Activated T-helper 9 cell treated with anti-CD3 and anti-CD28 coated beads, Interleukin-2, amount 50 U/mL, for 16 hours (primary cell): ENCODE data around the gene ADGRB2.

Experiments
- DNase-seq: peaks from one replicate; pipeline ENCODE4 v3.0.0-alpha.2; 2020; ENCODE audit warnings: low read depth

Gene ADGRB2

DNA sequence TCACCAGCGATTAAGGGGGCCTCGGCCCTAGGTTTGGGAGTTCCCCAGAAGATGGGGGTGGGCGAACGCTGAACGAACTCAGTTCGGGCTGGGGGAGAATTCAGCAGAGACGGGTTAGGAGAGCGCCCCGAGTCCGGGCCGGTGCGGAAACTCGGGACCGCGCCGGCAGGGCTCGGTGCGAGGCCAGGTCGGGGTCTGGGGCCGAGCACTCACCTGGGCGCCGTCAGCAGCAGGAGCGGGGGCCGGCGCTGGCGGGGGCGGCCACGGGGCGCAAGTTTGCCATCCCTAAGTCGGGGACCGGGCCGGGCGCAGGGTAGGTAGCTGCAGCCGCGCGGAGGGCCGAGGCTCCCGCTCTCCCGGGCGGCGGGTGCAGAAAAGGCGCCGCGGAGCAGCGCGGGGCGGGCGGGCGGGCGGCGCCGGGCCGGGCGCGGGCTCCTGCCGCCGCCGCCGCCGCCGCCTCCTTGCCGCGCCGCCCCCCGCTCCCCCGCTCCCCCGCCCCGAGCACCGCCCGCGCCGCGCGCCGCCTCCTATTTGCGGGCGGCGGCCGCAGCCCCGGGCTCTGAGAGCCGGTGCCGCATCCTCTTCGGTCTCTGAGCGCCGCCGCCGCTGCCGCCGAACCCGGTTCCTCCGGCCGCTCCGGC is 349 bp downstream of the ADGRB2 start:
- no peak for DNase-seq

DNA sequence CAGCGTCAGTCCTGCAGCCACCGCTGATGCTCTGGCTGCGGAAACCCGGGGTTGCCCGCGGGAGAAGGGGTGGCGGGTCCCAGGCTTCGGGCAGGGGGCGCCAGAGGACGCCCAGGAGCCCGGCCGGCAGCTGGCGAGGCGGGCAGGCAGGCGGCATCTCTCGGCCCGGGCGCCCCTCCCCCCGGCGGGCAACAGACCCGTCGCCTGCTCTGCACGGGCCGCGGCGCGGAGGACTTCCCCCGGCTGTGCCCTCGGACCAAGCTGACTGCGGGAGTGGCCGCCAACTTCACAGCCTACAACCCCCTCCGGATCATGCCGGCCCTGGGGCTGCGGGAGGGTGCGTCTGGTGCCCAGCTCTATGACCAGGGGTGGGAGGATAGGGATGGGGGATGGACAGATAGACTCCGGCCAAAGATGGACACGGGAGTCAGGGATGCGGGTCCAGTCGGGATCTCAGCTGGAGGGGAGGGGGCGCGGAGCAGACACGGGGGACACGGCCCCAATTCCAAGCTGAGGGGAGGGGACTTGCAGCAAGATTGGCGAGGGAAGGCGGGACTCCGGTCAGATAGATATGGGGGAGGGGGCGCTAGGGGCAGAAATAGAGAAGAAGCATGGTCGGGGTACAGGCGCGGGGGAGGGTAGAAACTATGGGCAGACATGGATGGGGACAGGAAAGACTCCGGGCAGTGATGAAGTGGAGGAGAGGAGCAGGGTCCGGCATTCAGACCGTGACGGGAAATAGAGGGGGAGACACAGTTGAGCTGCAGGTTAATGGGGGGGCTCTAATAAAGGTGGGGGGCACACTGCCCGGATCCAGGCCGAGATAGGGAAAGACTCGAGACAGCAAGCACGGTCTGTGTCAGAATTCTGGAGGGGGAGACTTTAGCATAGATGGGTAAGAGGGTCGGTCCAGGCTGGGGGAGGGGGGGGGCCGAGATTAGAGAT is 1.1 kb downstream of the ADGRB2 start:
- peak; percentile 56 for DNase-seq

DNA sequence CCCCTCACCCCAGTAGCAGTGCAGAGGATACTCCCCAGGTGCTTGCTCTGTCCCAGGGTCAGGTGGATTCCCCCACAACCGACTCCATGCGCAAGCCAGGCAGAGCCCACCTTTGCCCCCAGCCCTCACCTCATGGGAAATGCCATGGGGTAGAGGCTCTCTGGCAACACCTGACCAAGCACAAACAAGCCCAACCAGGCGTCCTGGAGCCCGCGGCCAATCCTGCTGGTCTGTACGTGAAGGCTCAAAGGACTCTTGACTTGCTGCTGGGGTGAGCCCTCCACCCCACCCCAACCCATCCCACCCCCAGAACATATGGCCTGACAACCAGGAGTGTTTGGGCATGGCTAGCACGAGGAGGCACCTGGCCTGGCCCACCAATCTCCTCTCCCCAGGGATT is 1.8 kb downstream of the ADGRB2 start:
- DNase-seq, result no peak

DNA sequence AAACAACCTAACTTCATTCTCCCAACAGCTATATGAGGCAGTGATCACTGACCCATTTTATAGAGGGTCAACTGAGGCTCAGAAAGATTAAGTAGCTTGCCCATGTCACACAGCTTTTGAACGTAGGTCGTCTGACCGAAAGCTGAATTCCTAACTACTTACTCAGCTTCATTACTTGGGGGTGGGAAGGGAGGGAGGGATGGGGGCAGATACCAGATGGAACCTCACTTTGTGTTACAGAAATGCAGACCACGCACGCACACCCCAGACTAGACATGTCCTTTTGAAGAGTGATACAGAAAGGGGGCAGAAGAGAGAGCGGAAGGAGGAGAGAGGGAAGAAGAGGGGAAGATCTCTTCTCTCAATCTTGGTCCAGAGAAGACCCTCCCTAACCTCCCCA is 2.3 kb downstream of the ADGRB2 start:
- no peak for DNase-seq

DNA sequence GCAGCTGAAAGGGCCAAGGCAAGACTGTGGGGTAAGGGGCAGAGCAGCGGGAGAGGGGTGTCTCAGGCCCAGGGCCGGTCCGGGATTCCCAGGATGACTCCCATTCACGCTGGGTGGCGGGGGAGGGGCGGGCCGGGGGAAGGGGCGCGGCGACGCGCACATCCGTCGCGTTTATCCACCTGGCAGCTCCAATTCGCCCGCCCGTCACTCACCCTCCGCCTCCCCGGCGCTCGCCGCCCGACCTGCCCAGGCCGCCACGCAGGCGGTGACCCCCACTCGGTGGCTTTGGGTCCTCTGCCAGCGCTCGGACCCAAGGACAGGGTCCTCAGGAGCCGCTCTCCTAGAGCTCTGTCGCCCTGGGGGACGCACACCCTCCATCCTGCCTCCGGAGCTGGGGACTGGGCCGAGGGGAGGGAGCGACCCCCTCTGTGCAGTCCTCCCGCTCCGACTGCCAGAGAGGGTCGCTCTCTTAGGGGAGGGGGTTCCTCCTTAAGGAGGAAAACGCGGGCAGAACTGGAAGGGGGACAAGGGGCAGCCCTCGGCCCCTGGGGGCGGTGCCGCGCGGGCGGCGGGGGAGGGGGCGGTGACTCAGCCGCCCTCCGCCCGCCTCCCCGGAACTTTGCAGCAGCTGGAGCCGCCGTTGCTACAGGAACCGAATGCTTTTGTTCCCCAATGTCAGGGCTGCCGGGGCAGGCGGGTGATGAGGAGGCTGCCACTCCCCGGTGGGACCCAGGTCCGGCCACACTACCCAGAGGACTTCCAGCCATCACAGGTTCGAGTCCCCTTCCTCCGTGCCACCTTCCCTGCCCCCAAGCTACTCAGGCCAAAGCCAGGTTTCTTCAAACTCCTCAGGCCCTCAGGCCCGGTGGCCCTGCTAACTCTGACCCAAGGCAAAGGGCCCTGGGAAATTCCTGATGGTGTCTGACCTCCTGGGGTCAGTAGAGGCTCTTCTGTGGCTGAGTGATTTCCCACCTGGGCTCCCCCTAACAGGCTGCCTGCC is 3.4 kb downstream of the ADGRB2 start:
- peak; percentile 51 for DNase-seq

DNA sequence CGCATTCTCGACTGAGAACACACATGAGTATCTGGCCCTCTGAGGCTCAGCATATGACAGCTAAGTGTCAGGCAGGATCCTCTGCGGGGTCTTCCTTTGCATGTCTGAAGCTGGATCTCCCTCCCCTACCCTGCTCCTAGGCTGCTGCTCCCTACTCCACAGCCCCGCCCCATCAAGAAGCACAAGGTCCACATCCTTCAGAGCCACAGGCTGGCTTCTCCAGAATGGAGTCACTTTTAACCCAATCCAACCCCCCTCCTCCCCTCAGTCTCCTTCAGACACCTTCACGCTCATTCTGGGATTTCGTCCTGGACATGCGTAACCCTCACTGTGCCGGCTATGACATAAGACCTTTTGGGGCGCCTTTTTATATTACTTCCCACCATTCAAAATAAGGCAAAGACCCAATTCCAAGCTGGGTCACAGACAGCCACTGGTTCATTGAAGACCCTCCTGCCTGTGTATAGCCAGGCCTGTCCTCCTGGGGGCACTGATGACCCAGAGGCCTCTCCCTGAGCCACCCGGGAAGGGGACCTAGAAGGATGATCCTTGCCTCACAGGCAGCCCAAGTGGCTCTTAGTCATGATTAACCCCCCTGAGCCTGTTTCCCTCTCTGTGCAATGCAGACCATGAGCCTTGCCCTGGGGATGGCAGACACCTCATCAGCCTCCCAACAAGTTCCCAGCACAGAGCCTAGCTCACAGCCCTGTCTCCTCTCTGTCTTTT is 4.7 kb downstream of the ADGRB2 start:
- DNase-seq, result no peak

DNA sequence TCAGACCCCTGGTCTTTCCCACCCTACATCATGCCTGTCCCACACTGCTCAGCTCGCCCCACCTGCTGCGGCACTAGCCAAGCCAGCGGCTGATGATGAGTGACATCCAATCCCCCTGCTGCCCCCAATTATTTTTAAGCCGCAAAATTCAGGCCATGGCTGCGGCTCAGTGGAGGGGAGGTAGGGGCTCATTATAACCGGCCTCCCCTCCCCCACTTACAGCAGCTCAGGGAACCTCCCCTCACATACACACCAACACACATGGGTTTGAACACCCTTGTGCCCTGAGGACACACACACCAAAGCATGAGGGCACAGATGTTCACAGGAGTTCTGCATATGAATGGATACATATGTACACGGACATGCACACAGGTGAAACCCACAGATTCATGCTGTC is 5.3 kb downstream of the ADGRB2 start:
- no peak for DNase-seq

DNA sequence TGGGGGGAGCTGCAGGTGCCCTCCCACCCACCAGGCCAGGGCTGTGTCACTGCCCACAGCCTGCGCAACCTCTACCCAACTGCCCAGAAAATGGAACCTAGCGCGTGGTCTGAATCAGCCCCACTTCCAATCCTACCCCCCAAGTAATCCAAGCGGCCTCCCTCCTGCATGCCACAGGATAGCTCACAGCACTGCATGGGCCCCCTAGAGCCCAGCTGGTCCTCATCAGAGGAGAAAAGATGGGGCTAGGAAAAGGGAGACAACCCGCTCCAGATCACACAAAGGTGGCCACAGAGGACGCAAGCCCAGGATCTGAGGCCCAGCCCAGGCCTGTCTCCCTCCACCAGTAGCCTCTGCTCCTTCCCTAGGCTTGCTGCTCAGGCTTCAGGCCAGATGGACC is 6.2 kb downstream of the ADGRB2 start:
- DNase-seq, result no peak

DNA sequence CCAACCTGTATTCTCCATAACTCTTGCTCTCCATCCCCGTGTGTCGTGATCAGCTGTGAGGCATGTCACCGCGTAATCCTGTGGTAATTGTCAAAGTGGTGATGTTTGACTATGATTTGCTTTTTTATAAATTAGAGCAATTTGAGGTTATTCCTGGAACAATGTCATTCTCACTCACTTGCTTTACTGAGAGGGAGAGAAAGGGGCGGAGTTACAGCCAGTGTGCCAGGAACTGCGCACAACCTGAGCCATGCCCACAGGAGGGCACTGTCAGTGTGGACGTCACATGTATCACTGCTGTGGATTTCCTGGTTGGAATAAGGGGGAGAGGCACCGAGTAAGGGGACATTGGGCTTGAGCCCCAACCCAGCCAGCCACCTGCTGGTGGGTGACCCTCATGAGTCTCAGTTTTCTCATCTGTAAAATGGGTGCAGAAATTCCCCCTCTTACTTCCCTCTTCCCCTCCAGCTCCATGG is 6.9 kb downstream of the ADGRB2 start:
- DNase-seq, result no peak

DNA sequence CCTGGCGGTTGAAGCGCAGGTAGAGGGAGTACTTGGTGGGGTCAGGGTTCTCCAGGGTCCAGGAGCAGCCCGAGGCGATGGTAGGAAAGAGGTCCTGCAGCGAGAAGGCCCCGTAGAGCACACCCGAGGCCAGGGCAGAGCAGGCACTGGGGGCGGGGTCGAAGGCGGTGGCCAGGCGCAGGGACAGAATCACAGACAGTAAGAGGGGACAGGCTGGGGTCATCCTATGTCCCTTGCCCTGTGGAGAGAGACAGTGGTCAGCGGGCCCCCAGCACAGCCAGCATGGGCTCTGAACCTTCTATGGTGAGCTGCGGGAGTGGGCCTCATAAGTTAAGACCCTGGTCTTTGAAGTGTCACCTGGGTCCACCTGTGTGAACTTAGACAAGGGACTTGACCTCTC is 7.6 kb downstream of the ADGRB2 start:
- no peak for DNase-seq

DNA sequence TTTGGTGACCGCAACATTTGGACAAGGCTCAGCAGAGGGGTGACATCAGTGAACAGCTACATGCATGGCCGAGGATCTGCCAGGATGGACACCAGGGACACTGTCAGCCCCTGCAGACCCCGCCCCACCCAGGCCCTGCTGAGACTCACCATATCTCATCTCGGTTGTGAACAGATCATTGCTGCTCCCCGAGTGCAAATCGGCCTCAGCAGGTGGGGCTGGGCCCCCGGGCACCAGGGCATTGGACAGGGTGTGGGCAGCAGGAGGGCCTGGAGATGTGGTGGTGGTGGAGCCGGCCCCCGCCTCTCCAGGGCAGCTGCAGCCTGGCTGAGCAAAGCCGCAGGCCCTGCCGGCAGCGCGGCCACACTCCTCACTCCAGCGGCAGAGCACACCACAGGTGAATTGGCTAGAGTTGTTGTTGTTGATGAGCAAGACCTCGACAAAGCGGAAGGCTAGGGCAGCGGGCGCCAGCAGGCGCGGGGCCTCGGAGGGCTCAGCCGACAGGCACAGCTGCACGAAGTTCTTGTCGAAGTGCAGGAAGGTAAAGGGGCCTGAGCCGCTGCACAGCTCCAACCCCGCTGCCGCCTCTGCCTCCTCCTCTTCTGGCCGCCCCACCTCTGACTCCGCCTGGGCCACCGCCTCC is 8.2 kb downstream of the ADGRB2 start:
- DNase-seq, result no peak

DNA sequence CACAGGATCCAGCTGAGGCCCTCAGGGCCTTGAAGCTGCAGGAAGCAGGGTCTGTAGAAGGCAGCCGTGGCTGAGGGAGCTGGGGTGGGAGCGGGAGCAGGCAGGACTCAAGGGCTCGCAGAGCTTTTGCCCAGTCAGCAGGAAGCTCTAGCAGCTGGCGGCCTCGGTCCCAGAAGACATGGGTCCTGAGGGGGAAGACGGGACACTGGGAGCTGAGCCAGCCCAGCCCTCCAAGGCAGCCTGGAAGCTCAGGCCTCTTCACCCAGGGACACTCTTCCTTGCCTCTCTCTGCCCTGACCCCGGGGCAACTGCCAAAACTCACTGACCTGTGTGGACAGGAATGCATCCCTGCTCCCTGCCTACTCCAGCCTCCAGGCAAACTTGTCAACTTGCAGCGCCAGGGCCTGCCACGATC is 8.9 kb downstream of the ADGRB2 start:
- DNase-seq, result no peak

DNA sequence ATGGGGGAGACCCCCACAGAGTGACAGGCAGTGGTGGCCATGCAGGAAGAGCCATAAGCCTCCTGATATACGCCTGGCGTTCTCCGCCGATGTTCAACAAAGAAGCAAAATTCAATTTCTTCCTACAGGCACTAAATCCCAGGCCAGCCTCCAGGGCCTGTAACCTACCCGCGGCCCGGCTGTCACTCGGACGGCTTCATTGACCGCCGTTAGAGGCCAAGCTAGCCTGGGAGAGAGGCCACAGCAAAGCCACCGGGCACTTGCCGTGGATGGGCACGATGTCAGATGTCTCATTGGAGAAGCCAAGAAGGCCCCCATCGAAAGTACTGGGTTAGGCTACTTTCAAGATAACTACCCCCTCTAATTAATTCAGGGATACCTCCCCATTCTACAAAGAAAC is 9.7 kb downstream of the ADGRB2 start:
- no peak for DNase-seq

DNA sequence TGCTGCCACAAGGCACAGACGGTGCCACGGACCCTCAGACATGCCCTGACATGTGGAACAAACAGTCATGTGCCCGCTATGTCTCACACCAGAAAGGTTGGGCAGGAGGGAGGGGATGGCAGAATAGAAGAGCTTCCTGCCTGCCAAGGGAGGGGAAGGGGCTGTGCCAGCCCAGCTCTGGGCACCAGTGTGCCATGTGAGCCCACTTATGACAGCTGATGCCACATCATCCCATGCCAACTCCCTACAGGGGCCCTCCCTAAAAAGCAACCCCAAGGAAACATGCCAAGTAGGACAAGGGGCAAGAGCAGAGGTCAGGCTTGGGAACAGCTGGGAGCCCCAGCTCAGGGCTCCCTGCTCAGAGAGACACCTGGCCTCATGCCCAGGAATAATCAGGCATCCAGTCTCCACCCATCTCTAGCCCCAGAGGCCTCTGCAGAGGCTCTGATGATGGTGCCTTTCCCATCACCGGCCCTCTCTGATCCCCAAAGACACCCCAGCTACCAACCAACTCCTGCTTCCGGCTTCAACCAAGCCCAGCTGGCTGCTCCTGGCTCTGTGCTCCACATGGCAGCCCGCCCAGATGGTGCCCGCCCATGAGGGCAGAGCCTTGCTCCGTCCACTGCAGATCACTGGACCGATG is 10.3 kb downstream of the ADGRB2 start:
- no peak for DNase-seq

DNA sequence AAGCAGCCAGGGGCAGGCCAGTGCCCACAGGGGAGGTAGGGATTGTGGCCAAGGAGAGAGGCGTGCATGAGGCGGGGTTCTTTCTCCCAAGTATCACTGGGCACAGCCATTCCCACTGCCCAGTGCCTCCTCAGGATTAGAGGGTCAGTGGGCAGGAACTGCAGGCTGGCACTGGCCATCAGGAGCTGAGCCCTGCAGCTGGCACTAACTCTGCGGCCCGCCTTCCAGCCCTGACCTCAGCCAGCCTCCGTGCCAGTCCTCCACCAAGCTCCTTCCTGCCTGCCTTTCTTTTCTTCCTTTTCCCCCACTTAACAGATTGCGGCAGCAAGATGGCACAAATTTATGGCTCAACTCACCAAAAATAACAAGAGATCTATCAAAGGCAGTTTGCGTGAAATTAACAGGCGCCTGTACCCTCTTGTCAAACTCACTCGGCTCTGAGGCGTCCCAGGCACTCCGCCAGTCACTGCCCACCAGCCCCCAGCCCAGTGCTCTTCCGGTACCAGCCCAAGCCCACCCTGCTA is 11.1 kb downstream of the ADGRB2 start:
- no peak for DNase-seq

DNA sequence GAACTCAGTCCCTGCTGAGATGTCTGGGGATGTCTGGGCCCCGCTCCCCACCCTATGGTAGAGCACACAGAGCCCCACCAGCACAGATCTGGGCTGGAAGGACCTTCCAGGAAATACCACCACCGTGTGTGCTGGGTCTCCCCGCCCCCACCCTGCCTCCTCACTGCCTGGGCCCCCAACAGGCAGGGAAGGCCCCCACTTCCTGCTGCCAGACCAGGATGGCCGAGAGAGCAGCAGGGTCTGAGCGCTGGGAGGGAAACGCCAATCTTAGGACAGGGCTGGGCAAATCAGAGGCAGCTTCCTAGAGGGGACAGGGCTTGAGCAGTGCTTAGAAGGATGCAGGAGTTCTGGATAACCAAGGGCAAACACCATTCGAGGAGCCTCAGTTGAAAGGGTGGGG is 11.9 kb downstream of the ADGRB2 start:
- DNase-seq, result no peak

DNA sequence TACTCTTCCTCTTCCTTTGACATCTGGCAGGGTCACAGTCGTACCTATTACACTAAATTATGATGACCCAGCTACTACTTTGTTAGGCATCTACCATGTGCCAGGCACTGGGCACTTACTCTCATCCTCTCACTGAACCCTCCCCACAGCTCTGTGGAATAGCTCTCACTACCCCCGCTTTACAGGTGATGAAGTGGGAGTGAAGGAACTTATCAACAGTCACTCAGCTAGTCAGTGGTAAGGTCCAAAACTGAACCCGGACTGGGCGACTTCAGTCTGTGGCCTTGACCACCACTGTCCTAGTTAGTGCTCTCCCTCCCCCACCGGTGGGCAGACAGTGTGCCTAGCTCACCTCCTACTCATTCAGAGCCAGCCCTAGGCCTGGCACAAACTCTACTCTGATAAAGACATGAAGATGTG is 12.3 kb downstream of the ADGRB2 start:
- DNase-seq, result no peak

DNA sequence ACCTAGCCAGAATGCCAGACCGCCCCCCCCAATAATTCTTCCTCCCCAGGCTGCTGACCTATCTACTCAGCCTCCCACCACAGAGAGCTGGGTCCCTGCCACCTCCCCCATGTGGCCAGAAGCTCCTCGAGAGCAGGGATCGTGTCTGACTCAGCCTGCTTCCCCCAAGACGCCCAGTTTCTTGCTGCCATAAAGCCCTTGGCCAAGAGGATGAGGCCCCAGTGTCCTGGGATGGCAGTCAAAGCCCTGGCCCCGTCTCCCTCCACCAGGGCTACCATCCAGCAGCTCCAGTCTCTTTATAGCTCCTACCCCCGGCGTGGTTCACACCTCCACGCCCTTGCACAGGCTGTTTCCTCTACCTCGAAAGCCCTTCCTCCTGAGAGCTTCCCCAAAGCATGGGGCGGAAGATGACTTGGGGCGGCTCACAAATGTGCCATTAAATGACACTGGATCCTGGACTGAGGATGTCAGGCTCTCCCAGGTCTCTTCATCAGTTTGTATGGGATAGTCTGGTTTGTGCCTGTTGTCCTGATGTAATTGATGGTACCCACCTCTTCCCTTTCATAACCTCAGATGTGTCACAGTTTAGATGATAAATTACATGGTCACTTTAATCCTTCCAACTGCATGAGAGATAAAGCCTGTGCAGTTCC is 13.2 kb downstream of the ADGRB2 start:
- no peak for DNase-seq
